Medulla oblongata (tissue), 1 donor: ENCODE measurements around the gene GOLGA8S.
"Not testable (repeated sequence)": the region's sequence is repeated elsewhere in the genome, so short reads cannot be mapped to it uniquely, and the experiment has no call there.

Experiments used
- DNase-seq: peaks from one replicate; pipeline ENCODE4 v3.0.0-alpha.2; 2015; ENCODE audit errors: extremely low spot score

Gene GOLGA8S, protein sequence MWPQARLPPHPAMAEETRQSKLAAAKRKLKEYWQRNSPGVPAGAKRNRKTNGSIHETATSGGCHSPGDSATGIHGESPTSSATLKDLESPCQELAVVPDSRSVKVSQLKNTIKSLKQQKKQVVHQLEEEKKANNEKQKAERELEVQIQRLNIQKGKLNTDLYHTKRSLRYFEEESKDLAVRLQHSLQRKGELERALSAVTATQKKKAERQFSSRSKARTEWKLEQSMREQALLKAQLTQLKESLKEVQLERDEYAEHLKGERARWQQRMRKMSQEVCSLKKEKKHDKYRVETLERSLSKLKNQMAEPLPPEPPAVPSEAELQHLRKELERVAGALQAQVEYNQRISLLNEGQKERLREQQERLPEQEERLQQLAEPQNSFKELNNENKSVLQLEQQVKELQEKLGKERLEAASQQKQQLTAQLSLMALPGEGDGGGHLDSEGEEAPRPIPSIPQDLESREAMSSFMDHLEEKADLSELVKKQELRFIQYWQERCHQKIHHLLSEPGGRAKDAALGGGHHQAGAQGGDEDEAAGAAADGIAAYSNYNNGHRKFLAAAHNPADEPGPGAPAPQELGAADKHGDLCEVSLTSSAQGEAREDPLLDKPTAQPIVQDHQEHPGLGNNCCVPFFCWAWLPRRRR

GRCh38 chr15:23354448-23354847 is at the start of gene GOLGA8S:
TSS of gene GOLGA8S (plus strand) at chr15:23354748. CDS start at chr15:23354810, 62 bp downstream.
- DNase-seq: not testable (repeated sequence)

DNA sequence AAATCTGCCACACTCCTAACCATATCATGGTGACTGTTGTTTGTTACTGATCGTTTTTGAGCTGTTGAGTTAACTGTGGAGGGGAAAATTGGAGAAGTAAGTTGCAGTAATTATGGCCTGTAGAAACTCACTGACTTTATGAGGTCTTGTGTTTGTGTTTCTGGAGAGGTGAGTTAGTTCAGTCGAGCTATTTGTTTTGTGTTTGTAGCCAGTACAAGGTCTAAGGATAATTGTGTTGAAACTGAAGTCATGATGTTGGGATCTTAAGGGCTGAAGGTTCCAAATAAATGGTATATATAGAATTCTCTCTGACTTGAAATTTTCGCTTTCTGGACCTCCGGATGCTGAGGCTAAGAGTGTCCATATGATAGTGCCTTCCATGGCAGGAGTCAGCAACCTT is 49.7 kb upstream of the GOLGA8S start:
- DNase-seq: not testable (repeated sequence)

GRCh38 chr15:23305921-23306320 is 48.6 kb upstream of the GOLGA8S start:
- DNase-seq: not testable (repeated sequence)

DNA sequence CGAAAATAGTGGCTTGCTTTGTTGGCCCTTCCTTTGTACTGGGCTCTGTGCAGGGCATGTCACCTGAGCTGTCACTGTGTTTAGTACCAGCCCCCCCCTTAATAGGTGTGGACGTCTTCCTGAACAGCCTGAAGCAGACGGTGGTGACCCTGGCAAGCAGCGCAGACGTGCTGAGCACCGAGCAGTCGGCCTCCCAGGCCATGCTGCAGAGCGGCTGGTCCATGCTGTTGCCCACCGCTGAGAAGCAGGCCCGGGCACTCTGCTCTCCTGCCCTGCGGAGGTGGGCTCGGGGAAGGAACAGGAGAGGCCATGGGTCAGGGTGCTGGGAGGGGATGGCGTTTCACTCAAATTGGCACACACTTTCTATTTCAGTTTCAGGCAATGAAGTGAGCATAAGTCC is 43.3 kb upstream of the GOLGA8S start:
- DNase-seq: not testable (repeated sequence)

- not testable (repeated sequence) for DNase-seq
Observed at GRCh38 chr15:23334096-23334495, 20.5 kb upstream of the GOLGA8S start, which contains the start of gene GOLGA6L26. TSS of gene GOLGA6L26 (minus strand) at chr15:23334196. CDS start at chr15:23334135, 61 bp downstream.

- DNase-seq: not testable (repeated sequence)
Observed at GRCh38 chr15:23362622-23363021, 8.1 kb downstream of the GOLGA8S start.

- DNase-seq: not testable (repeated sequence)
Observed at GRCh38 chr15:23364261-23364660, 9.7 kb downstream of the GOLGA8S start.

DNA sequence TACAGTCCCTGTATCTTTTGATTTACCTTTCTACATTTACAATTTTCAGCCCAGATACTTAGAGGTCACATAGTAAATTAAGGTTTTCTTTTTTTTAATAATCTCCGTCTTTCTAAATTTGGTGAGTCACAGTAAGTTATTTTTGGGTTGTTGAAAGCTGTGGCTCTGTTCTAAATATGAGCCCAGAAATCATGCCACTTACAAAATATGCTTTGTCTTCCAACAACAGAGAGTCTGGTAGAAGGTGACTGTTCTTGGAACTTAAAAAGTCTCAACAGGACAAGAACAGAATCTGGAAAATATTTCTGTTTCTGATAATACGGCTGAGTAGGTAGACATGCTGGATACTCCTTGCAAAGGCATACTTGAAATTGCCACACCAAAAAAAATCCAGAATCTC is 16.0 kb downstream of the GOLGA8S start:
- DNase-seq: no peak

GRCh38 chr15:23371134-23371533 is 16.6 kb downstream of the GOLGA8S start:
- not testable (repeated sequence) for DNase-seq

DNA sequence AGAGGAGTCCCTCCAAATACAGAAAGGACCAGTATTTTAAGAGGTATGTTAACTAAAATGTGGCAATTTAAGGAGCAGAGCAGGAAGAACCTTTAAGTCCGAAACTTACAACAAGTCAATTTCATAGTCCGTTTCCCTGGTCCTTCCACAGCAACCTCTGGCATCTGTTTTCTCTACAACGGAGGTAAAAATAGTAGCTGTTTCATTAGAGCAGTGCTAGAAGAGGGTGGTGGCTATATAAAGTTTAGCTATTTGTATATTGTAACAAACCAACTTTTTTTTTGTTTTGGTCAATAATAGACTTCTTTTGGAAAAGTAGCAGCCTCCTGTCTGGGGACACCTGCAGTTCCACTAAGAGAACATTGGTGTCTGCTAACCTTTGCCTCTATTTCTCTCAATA is 17.3 kb downstream of the GOLGA8S start:
- not testable (repeated sequence) for DNase-seq

- DNase-seq: no peak
Observed at GRCh38 chr15:23372284-23372683, 17.7 kb downstream of the GOLGA8S start.

DNA sequence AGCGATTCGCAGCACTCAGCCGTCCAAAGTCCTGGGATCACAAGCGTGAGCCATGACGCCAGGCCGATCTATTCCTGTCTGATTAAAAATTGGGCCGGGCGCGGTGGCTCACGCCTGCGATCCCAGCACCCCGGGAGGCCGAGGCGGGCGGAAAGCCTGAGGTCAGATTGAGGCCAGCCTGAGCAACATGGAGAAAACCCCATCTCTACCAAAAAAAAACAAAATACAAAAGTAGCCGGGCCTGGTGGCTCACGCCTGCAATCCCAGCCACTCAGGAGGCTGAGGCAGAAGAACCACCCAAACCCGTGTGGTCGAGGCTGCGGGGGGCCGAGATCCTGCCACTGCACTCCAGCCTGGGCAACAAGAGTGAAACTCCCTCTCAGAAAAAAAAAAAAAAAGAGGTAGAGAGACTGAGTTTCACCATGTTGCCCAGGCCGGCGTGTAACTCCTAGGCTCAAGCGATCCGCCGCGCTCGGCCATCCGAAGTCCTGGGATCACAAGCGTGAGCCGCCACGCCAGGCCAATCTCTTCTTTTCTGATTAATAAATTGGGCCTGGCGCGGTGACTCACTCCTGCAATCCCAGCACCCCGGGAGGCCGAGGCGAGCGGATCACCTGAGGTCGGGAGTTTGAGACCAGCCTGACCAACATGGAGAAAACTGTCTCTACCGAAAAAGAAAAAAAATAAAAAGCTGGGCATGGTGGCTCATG is 18.5 kb downstream of the GOLGA8S start:
- not testable (repeated sequence) for DNase-seq

- DNase-seq: not testable (repeated sequence)
Observed at GRCh38 chr15:23374226-23374625, 19.7 kb downstream of the GOLGA8S start.

GRCh38 chr15:23378946-23379345 is 24.4 kb downstream of the GOLGA8S start:
- not testable (repeated sequence) for DNase-seq

DNA sequence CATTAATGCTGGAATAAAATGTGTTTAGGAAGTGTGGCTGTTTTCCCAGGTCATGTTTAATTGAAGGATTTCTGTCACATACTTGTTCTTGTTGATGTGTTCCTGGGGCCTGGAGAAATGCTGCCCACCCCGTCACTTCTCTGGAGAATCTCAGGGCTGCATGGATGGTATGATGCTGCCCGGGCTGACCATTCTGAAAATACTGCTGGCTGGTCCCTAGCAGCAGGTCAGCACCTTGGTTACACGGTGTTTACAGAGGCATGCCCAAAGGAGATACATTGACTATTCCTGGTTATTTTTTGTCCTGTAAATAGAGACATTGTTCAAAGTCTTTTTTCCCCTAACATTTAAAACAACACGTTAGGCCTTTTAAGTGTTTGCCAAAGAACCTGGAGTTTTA is 26.2 kb downstream of the GOLGA8S start:
- not testable (repeated sequence) for DNase-seq

DNA sequence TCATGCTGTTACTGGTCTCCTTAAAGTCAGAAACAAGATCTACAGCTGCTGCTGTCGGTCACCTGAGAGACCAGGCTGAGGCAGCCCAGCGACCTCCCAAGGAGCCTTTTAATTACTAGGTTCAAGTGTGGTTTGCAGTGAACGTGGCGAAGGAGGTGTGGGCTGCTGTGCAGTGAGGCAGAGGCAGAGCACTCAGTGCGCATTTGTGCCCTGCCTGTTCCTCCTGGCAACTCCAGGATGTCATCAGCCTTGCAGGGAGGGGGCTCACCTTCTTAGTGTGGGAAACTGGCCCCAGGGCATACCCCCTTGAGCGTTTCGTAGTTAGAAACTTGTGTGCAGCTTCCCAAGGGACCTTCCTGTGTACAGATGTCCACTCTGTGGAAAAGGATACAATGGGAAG is 26.6 kb downstream of the GOLGA8S start:
- not testable (repeated sequence) for DNase-seq

GRCh38 chr15:23384371-23384770 is 29.8 kb downstream of the GOLGA8S start:
- DNase-seq: no peak

- DNase-seq: no peak
Observed at GRCh38 chr15:23385886-23386430, 31.4 kb downstream of the GOLGA8S start.

GRCh38 chr15:23387621-23388190 is 33.2 kb downstream of the GOLGA8S start:
- no peak for DNase-seq

- no peak for DNase-seq
Observed at GRCh38 chr15:23395030-23395692, 40.6 kb downstream of the GOLGA8S start.

DNA sequence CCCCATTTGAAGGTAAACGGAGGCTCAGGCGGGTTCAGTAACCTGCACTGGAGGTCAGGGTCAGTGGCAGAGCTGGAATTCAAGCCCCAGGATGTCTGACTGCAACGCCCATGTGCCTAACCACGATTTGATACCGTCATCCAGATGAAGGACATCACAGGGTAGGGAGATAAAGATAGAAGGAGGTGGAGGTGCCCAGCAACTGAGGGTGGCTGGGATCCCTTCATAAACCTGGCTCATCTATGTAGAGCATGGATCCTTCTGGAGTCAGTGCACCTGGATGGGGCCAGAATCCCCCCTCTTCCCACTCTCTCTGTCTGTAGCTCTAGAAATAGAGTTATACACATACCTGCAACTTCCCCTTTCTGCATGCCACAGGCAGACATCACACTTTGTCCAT is 41.3 kb downstream of the GOLGA8S start:
- no peak for DNase-seq
